ENCODE results near the gene HERC2.

HERC2 gene

GRCh38 chr15:28273468-28273867, 48.5 kb downstream of the HERC2 start:
- H3K4me2 ChIP-seq (ENCODE audit: insufficient read depth, low read length): no peak overlapping the region
- no peaks in the 10 kb centered on the region for H3K79me2 ChIP-seq (ENCODE audit: insufficient read depth, low read length)
- H3K4me1 ChIP-seq (ENCODE audit: insufficient read depth, low read length): no peaks in the 10 kb centered on the region
- H3K9ac ChIP-seq (ENCODE audit: low read depth, low read length): no peak overlapping the region
- DNase-seq (no peak), ATAC-seq (ENCODE audit: insufficient read depth, low read depth) (no peak)
- H3K4me3 ChIP-seq (ENCODE audit: low read depth in 1 of 2, low read length in 2 of 2): no peak overlapping the region
- no peaks in the 10 kb centered on the region for H3K9me3 ChIP-seq (ENCODE audit: insufficient read depth, low read length, severe bottlenecking)
- no peaks in the 10 kb centered on the region for H3K27me3 ChIP-seq (ENCODE audit: insufficient read depth, low read length, poor library complexity)
- no peak overlapping the region for H2AFZ ChIP-seq (ENCODE audit: low read depth, low read length)
- H3K36me3 ChIP-seq (ENCODE audit: insufficient read depth, low read length): peaks cover 60% of the 10 kb centered on the region
- no peak overlapping the region for H3K27ac ChIP-seq (ENCODE audit: low read length)
- no peaks in the 10 kb centered on the region for H4K20me1 ChIP-seq (ENCODE audit: insufficient read depth, low read length)
- TF ChIP-seq EZH2 (IDR thresholded peaks at IDR 0.05; ENCODE audit: borderline replicate concordance, low read depth, low read length, severe bottlenecking): no peak
- no peak for TF ChIP-seq CTCF (IDR thresholded peaks at IDR 0.05; ENCODE audit: borderline replicate concordance, extremely low read depth, low read length, poor library complexity, severe bottlenecking)

GRCh38 chr15:28272587-28272986, 49.4 kb downstream of the HERC2 start:
- ATAC-seq (ENCODE audit: insufficient read depth, low read depth) (no peak), DNase-seq (no peak)
- Histone ChIP-seq H3K4me3 (ENCODE audit: low read depth in 1 of 2, low read length in 2 of 2) (no peak overlapping the region), H3K4me1 (ENCODE audit: insufficient read depth, low read length) (no peaks in the 10 kb centered on the region), H3K4me2 (ENCODE audit: insufficient read depth, low read length) (no peak overlapping the region), H3K36me3 (ENCODE audit: insufficient read depth, low read length) (peaks cover 65% of the 10 kb centered on the region), H3K9ac (ENCODE audit: low read depth, low read length) (no peak overlapping the region), H3K9me3 (ENCODE audit: insufficient read depth, low read length, severe bottlenecking) (no peaks in the 10 kb centered on the region), H3K27me3 (ENCODE audit: insufficient read depth, low read length, poor library complexity) (no peaks in the 10 kb centered on the region), H3K79me2 (ENCODE audit: insufficient read depth, low read length) (no peaks in the 10 kb centered on the region), H4K20me1 (ENCODE audit: insufficient read depth, low read length) (no peaks in the 10 kb centered on the region), H2AFZ (ENCODE audit: low read depth, low read length) (no peak overlapping the region), H3K27ac (ENCODE audit: low read length) (no peak overlapping the region)
- TF ChIP-seq EZH2 (IDR thresholded peaks at IDR 0.05; ENCODE audit: borderline replicate concordance, low read depth, low read length, severe bottlenecking) (no peak), CTCF (IDR thresholded peaks at IDR 0.05; ENCODE audit: borderline replicate concordance, extremely low read depth, low read length, poor library complexity, severe bottlenecking) (no peak)

GRCh38 chr15:28271697-28272260, 50.2 kb downstream of the HERC2 start:
- no peak overlapping the region for H3K27ac ChIP-seq (ENCODE audit: low read length)
- no peaks in the 10 kb centered on the region for H4K20me1 ChIP-seq (ENCODE audit: insufficient read depth, low read length)
- H3K9me3 ChIP-seq (ENCODE audit: insufficient read depth, low read length, severe bottlenecking): no peaks in the 10 kb centered on the region
- DNase-seq: no peak
- H3K4me1 ChIP-seq (ENCODE audit: insufficient read depth, low read length): no peaks in the 10 kb centered on the region
- H3K27me3 ChIP-seq (ENCODE audit: insufficient read depth, low read length, poor library complexity): no peaks in the 10 kb centered on the region
- no peak overlapping the region for H3K9ac ChIP-seq (ENCODE audit: low read depth, low read length)
- H2AFZ ChIP-seq (ENCODE audit: low read depth, low read length): no peak overlapping the region
- H3K79me2 ChIP-seq (ENCODE audit: insufficient read depth, low read length): no peaks in the 10 kb centered on the region
- ATAC-seq (ENCODE audit: insufficient read depth, low read depth): no peak
- no peak for TF ChIP-seq CTCF (IDR thresholded peaks at IDR 0.05; ENCODE audit: borderline replicate concordance, extremely low read depth, low read length, poor library complexity, severe bottlenecking)
- TF ChIP-seq EZH2 (IDR thresholded peaks at IDR 0.05; ENCODE audit: borderline replicate concordance, low read depth, low read length, severe bottlenecking): no peak
- H3K4me2 ChIP-seq (ENCODE audit: insufficient read depth, low read length): no peak overlapping the region
- H3K4me3 ChIP-seq (ENCODE audit: low read depth in 1 of 2, low read length in 2 of 2): no peak overlapping the region
- H3K36me3 ChIP-seq (ENCODE audit: insufficient read depth, low read length): peaks cover 71% of the 10 kb centered on the region

Measured in DND-41 (cell line).